Measurements from ENCODE around the gene HTATSF1.

HTATSF1 gene

GRCh38 chrX:136496764-136497555 lies 432 bp upstream of the HTATSF1 start:
- DNase-seq: peak; percentile 57 to 82 (median 70)

GRCh38 chrX:136519069-136519468 lies 21.7 kb downstream of the HTATSF1 start:
- no peak for DNase-seq

- DNase-seq: no peak
Observed at GRCh38 chrX:136523770-136524169, 26.4 kb downstream of the HTATSF1 start.

GRCh38 chrX:136525738-136526606 lies 28.6 kb downstream of the HTATSF1 start:
- DNase-seq: no peak

- DNase-seq: no peak
Observed at GRCh38 chrX:136528645-136529315, 31.4 kb downstream of the HTATSF1 start.

GRCh38 chrX:136529795-136530194 lies 32.4 kb downstream of the HTATSF1 start:
- no peak for DNase-seq

- no peak for DNase-seq
Observed at GRCh38 chrX:136531951-136532350, 34.6 kb downstream of the HTATSF1 start, which contains the start of gene VGLL1. Gene VGLL1, plus strand, starts transcription at chrX:136532215. Its CDS starts 3,806 bp downstream, at chrX:136536021.

GRCh38 chrX:136534131-136534530 lies 36.7 kb downstream of the HTATSF1 start:
- no peak for DNase-seq

GRCh38 chrX:136538811-136539210 lies 41.4 kb downstream of the HTATSF1 start:
- no peak for DNase-seq

GRCh38 chrX:136540226-136540625 lies 42.8 kb downstream of the HTATSF1 start:
- DNase-seq: no peak

- no peak for DNase-seq
Observed at GRCh38 chrX:136541294-136541693, 43.9 kb downstream of the HTATSF1 start.

- no peak for DNase-seq
Observed at GRCh38 chrX:136542281-136542680, 44.9 kb downstream of the HTATSF1 start.

GRCh38 chrX:136546371-136546781 lies 49.0 kb downstream of the HTATSF1 start:
- DNase-seq: no peak

- DNase-seq: no peak
Observed at GRCh38 chrX:136549226-136549625, 51.8 kb downstream of the HTATSF1 start.

GRCh38 chrX:136551410-136551809 lies 54.0 kb downstream of the HTATSF1 start:
- no peak for DNase-seq

- no peak for DNase-seq
Observed at GRCh38 chrX:136555694-136556093, 58.3 kb downstream of the HTATSF1 start.
